Parathyroid adenoma (tissue), 2 donors: ENCODE data around the gene PADI3.

Source experiments
- H2AFZ ChIP-seq: fragments of 300-600 bp; sonication (generic); one replicate; pipeline ENCODE4 v1.7.0; 2017; ENCODE audit warnings: antibody characterized with exemption, mild to moderate bottlenecking
- H3K27ac ChIP-seq: fragments of 300-600 bp; sonication (generic); one replicate; pipeline ENCODE4 v1.7.0; 2017
- H3K27me3 ChIP-seq: fragments of 300-600 bp; sonication (generic); one replicate; pipeline ENCODE4 v1.7.0; 2017; ENCODE audit warnings: low read length; ENCODE audit not compliant: control insufficient read depth, insufficient read depth
- H3K36me3 ChIP-seq: fragments of 300-600 bp; sonication (generic); one replicate; pipeline ENCODE4 v1.7.0; 2017; ENCODE audit warnings: low read length; ENCODE audit not compliant: control insufficient read depth, insufficient read depth
- H3K4me1 ChIP-seq: fragments of 300-600 bp; sonication (generic); one replicate; pipeline ENCODE4 v1.7.0; 2017; ENCODE audit warnings: control low read depth
- H3K4me2 ChIP-seq: fragments of 300-600 bp; sonication (generic); one replicate; pipeline ENCODE4 v1.7.0; 2017; ENCODE audit warnings: low read length
- H3K4me3 ChIP-seq: fragments of 300-600 bp; sonication (generic); one replicate; pipeline ENCODE4 v1.7.0; 2017; ENCODE audit warnings: low read depth, low read length
- H3K79me2 ChIP-seq: fragments of 300-600 bp; sonication (generic); one replicate; pipeline ENCODE4 v1.7.0; 2017; ENCODE audit warnings: control low read depth
- H3K9ac ChIP-seq: fragments of 300-600 bp; sonication (generic); one replicate; pipeline ENCODE4 v1.7.0; 2017; ENCODE audit warnings: mild to moderate bottlenecking
- H3K9me3 ChIP-seq: fragments of 300-600 bp; sonication (generic); one replicate; pipeline ENCODE4 v1.7.0; 2017; ENCODE audit warnings: low read length; ENCODE audit not compliant: control insufficient read depth
- TF ChIP-seq, protein P1 (sequence below): fragments of 300-600 bp; sonication (generic); IDR thresholded peaks from one replicate; pipeline ENCODE4 v1.7.0; 2017; ENCODE audit warnings: antibody characterized with exemption, mild to moderate bottlenecking
- donor health status: primary hyperparathyroidism.

The PADI3 gene

GRCh38 chr1:17272066-17272465 lies 23.2 kb downstream of the PADI3 start:
- H3K4me1 ChIP-seq = no peaks in the 10 kb centered on the region
- H2AFZ ChIP-seq = no peak overlapping the region
- TF ChIP-seq, protein P1, sequence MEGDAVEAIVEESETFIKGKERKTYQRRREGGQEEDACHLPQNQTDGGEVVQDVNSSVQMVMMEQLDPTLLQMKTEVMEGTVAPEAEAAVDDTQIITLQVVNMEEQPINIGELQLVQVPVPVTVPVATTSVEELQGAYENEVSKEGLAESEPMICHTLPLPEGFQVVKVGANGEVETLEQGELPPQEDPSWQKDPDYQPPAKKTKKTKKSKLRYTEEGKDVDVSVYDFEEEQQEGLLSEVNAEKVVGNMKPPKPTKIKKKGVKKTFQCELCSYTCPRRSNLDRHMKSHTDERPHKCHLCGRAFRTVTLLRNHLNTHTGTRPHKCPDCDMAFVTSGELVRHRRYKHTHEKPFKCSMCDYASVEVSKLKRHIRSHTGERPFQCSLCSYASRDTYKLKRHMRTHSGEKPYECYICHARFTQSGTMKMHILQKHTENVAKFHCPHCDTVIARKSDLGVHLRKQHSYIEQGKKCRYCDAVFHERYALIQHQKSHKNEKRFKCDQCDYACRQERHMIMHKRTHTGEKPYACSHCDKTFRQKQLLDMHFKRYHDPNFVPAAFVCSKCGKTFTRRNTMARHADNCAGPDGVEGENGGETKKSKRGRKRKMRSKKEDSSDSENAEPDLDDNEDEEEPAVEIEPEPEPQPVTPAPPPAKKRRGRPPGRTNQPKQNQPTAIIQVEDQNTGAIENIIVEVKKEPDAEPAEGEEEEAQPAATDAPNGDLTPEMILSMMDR = no peak
- no peak overlapping the region for H3K4me3 ChIP-seq
- no peaks in the 10 kb centered on the region for H3K36me3 ChIP-seq
- H3K4me2 ChIP-seq = no peak overlapping the region
- no peaks in the 10 kb centered on the region for H3K27me3 ChIP-seq
- H3K27ac ChIP-seq = no peak overlapping the region
- H3K79me2 ChIP-seq = no peaks in the 10 kb centered on the region
- H3K9ac ChIP-seq = no peak overlapping the region
- no peaks in the 10 kb centered on the region for H3K9me3 ChIP-seq

- Histone ChIP-seq H3K4me2 (no peak overlapping the region), H2AFZ (no peak overlapping the region), H3K79me2 (no peaks in the 10 kb centered on the region), H3K27ac (no peak overlapping the region), H3K36me3 (no peaks in the 10 kb centered on the region), H3K9me3 (no peaks in the 10 kb centered on the region), H3K4me1 (no peaks in the 10 kb centered on the region), H3K9ac (no peak overlapping the region), H3K4me3 (no peak overlapping the region), H3K27me3 (no peaks in the 10 kb centered on the region)
- TF ChIP-seq, protein P1 = no peak
Measured at GRCh38 chr1:17272646-17273045, 23.7 kb downstream of the PADI3 start.

DNA sequence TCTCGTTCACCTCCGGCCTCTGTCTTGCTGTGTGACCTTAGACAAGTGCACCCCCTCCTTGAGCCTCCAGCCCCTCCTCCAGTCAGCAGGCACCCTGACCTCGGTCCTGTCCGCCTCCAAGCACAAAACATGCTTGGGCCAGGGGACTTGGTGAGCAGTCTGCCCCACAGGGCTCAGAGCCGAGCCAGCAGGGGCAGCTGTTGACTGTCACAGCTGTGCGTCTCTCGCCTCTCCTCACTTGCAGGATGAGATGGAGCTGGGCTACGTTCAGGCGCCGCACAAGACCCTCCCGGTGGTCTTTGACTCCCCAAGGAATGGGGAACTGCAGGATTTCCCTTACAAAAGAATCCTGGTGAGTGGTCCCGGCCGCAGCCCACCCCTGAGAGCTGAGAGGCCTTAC lies 24.2 kb downstream of the PADI3 start:
- H3K36me3 ChIP-seq = no peaks in the 10 kb centered on the region
- no peak overlapping the region for H2AFZ ChIP-seq
- no peaks in the 10 kb centered on the region for H3K27me3 ChIP-seq
- no peak overlapping the region for H3K27ac ChIP-seq
- no peak overlapping the region for H3K4me2 ChIP-seq
- no peak overlapping the region for H3K4me3 ChIP-seq
- TF ChIP-seq, protein P1 = no peak
- H3K9ac ChIP-seq = no peak overlapping the region
- no peaks in the 10 kb centered on the region for H3K4me1 ChIP-seq
- no peaks in the 10 kb centered on the region for H3K9me3 ChIP-seq
- no peaks in the 10 kb centered on the region for H3K79me2 ChIP-seq

DNA sequence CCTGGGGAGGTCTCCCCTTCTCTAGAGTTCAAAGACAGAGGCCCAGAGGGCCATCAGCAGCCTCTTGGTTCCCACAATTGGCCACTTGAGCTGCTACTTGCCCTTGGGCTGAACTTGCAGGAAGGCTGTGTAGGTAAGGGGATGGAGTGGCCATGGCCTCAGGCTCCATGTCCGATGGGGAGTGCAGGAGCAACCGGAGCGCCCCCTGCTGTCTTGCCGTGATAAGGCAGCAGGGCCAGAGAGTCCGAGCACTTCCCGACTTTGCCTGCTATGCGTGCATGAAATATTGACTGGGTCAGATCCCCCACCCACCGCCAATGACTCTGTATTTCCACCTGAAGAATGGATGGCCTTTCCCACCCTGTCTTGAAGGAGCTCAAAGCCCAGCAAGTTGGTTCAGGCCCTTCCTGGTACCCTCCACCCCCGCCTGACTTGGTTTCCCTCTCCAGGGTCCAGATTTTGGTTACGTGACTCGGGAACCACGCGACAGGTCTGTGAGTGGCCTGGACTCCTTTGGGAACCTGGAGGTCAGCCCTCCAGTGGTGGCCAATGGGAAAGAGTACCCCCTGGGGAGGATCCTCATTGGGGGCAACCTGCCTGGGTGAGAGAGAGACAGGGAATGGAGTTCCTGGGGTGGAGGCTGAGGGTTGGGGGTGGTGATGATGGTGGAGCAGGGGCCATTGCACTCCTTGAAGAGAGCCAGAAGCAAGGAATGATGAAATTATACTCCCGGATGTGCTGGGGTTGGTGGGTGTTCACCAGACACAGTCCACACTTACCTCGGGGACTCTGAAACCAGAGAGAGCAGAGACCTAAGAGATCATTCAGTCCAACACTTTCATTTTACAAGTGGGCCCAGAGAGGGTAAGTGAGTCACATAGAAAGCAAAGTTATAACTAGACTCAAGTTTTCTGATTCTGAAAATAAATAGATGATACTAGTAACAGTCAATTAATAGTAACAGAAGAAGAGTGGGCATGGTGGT lies 25.6 kb downstream of the PADI3 start:
- Histone ChIP-seq H3K9ac (no peak overlapping the region), H3K79me2 (no peaks in the 10 kb centered on the region), H3K36me3 (no peaks in the 10 kb centered on the region), H3K9me3 (no peaks in the 10 kb centered on the region), H3K27me3 (no peaks in the 10 kb centered on the region), H3K27ac (no peak overlapping the region), H2AFZ (no peak overlapping the region), H3K4me1 (no peaks in the 10 kb centered on the region), H3K4me3 (no peak overlapping the region), H3K4me2 (no peak overlapping the region)
- TF ChIP-seq, protein P1 = no peak

DNA sequence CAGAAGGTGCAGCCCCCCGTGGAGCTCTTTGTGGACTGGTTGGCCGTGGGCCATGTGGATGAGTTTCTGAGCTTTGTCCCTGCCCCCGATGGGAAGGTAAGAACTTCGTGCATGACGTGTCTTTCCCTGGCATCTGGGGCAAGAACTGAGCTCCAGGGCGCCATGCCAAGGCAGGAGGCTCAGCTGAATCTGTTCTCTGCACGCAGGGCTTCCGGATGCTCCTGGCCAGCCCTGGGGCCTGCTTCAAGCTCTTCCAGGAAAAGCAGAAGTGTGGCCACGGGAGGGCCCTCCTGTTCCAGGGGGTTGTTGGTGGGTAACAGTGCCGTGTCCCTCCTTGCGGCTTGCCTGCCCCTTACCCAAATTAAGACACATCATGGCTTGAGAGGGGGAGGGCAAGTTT lies 27.7 kb downstream of the PADI3 start:
- H3K27me3 ChIP-seq = no peaks in the 10 kb centered on the region
- no peak overlapping the region for H2AFZ ChIP-seq
- H3K9me3 ChIP-seq = no peaks in the 10 kb centered on the region
- no peaks in the 10 kb centered on the region for H3K79me2 ChIP-seq
- no peak overlapping the region for H3K9ac ChIP-seq
- no peak overlapping the region for H3K4me3 ChIP-seq
- H3K27ac ChIP-seq = no peak overlapping the region
- H3K36me3 ChIP-seq = no peaks in the 10 kb centered on the region
- H3K4me1 ChIP-seq = no peaks in the 10 kb centered on the region
- H3K4me2 ChIP-seq = no peak overlapping the region
- TF ChIP-seq, protein P1 = no peak
